Measurements from ENCODE around the gene FAM78A.

FAM78A gene

GRCh38 chr9:131235480-131235851 is 40.8 kb downstream of the FAM78A start:
- TF ChIP-seq CTCF (IDR thresholded peaks at IDR 0.05; ENCODE audit: low read depth, low read length): no peak

GRCh38 chr9:131234799-131235479 is 41.4 kb downstream of the FAM78A start:
- no peak for TF ChIP-seq CTCF (IDR thresholded peaks at IDR 0.05; ENCODE audit: low read depth, low read length)

More at GRCh38 chr9:131235480-131235851, 40.8 kb downstream of the FAM78A start:
- in situ Hi-C loops (cut with HindIII; ENCODE audit: low sequenced_read_pairs): no loop called here
- no peak overlapping the region for H3K4me3 ChIP-seq (ENCODE audit: low read depth, low read length)
- no peak for DNase-seq (ENCODE audit: low read depth, low spot score)

GRCh38 chr9:131233995-131234394 is 42.3 kb downstream of the FAM78A start:
- in situ Hi-C loops (cut with HindIII; ENCODE audit: low sequenced_read_pairs): no loop called here
- DNase-seq (ENCODE audit: low read depth, low spot score): no peak
- no peak for TF ChIP-seq CTCF (IDR thresholded peaks at IDR 0.05; ENCODE audit: low read depth, low read length)
- no peak overlapping the region for H3K4me3 ChIP-seq (ENCODE audit: low read depth, low read length)

More at GRCh38 chr9:131234799-131235479, 41.4 kb downstream of the FAM78A start:
- no peak for DNase-seq (ENCODE audit: low read depth, low spot score)
- in situ Hi-C loops (cut with HindIII; ENCODE audit: low sequenced_read_pairs): no loop called here
- no peak overlapping the region for H3K4me3 ChIP-seq (ENCODE audit: low read depth, low read length)

- in situ Hi-C loops (cut with HindIII; ENCODE audit: low sequenced_read_pairs): no loop called here
- H3K4me3 ChIP-seq (ENCODE audit: low read depth, low read length): no peak overlapping the region
- DNase-seq (ENCODE audit: low read depth, low spot score): no peak
- no peak for TF ChIP-seq CTCF (IDR thresholded peaks at IDR 0.05; ENCODE audit: low read depth, low read length)
Observed at GRCh38 chr9:131233556-131233955, 42.8 kb downstream of the FAM78A start.

- H3K4me3 ChIP-seq (ENCODE audit: low read depth, low read length): no peak overlapping the region
- in situ Hi-C loops (cut with HindIII; ENCODE audit: low sequenced_read_pairs): no loop called here
Observed at GRCh38 chr9:131228988-131229387, 47.3 kb downstream of the FAM78A start.

GRCh38 chr9:131227959-131228460 is 48.3 kb downstream of the FAM78A start:
- no peak for TF ChIP-seq CTCF (IDR thresholded peaks at IDR 0.05; ENCODE audit: low read depth, low read length)
- in situ Hi-C loops (cut with HindIII; ENCODE audit: low sequenced_read_pairs): no loop called here
- no peak overlapping the region for H3K4me3 ChIP-seq (ENCODE audit: low read depth, low read length)
- no peak for DNase-seq (ENCODE audit: low read depth, low spot score)

More at GRCh38 chr9:131228988-131229387, 47.3 kb downstream of the FAM78A start:
- TF ChIP-seq CTCF (IDR thresholded peaks at IDR 0.05; ENCODE audit: low read depth, low read length): no peak
- peak; percentile 75 for DNase-seq (ENCODE audit: low read depth, low spot score)

All from astrocyte of the spinal cord (primary cell).